WTC11 (cell line): ENCODE measurements around the gene SMCO2. TPM values are rescaled to one million over a fixed set of nuclear protein-coding genes. Genes with fewer than 3 reads are reported as not detected.

Source experiments
- ATAC-seq: fragments of 200-7000 bp; cut with Tn5 transposase; 2 replicates; pipeline ENCODE4 v1.10.0; 2021; ENCODE audit warnings: mild to moderate bottlenecking, moderate library complexity
- CTCF ChIA-PET: fragments of 300-600 bp; sonication (Branson Sonifier 250); formaldehyde crosslinking; loops from one replicate; lab custom pipeline; 2021; ENCODE audit warnings: antibody characterized with exemption; lab: Charles Lee
- POLR2A ChIA-PET: fragments of 350-600 bp; sonication (Branson Sonifier 250); formaldehyde crosslinking; loops from one replicate; lab custom pipeline; 2021; ENCODE audit warnings: antibody characterized with exemption; lab: Charles Lee
- DNase-seq: peaks from one replicate; pipeline ENCODE4 v3.0.0; 2021; ENCODE audit warnings: low spot score
- H3K27ac Mint-ChIP-seq: 2 replicates; pipeline ENCODE4 v1.8.0; 2021; ENCODE audit warnings: mixed read lengths
- H3K27me3 Mint-ChIP-seq: 2 replicates; pipeline ENCODE4 v1.8.0; 2021; ENCODE audit warnings: low read depth, mild to moderate bottlenecking, moderate library complexity, mixed read lengths
- H3K36me3 Mint-ChIP-seq: 2 replicates; pipeline ENCODE4 v1.8.0; 2021; ENCODE audit warnings: mixed read lengths
- H3K4me1 Mint-ChIP-seq: 2 replicates; pipeline ENCODE4 v1.8.0; 2022; ENCODE audit warnings: mixed read lengths
- H3K4me3 Mint-ChIP-seq: 2 replicates; pipeline ENCODE4 v1.8.0; 2021; ENCODE audit warnings: mild to moderate bottlenecking, moderate library complexity, mixed read lengths
- H3K9me3 Mint-ChIP-seq: 2 replicates; pipeline ENCODE4 v1.8.0; 2021; ENCODE audit warnings: mixed read lengths
- CREM ChIP-seq: sonication (generic); formaldehyde crosslinking; IDR thresholded peaks from 2 replicates; pipeline ENCODE4 v1.8.1; 2022; ENCODE audit warnings: mild to moderate bottlenecking, missing genetic modification reagents, moderate library complexity
- ELF4 ChIP-seq: sonication (generic); formaldehyde crosslinking; IDR thresholded peaks from 2 replicates; pipeline ENCODE4 v1.8.1; 2022; ENCODE audit warnings: low read depth, mild to moderate bottlenecking, moderate library complexity, missing genetic modification reagents
- ETV6 ChIP-seq: sonication (generic); formaldehyde crosslinking; IDR thresholded peaks from 2 replicates; pipeline ENCODE4 v1.8.1; 2022; ENCODE audit warnings: mild to moderate bottlenecking, missing genetic modification reagents
- KAT7 ChIP-seq: sonication (generic); formaldehyde crosslinking; IDR thresholded peaks from 2 replicates; pipeline ENCODE4 v1.8.1; 2023; ENCODE audit warnings: missing genetic modification reagents, mild to moderate bottlenecking, borderline replicate concordance
- NFATC4 ChIP-seq: fragments of 250-450 bp; sonication (Bioruptor Pico); IDR thresholded peaks from 2 replicates; pipeline ENCODE4 v1.9.0; 2021; ENCODE audit warnings: mild to moderate bottlenecking
- SP1 ChIP-seq: sonication (generic); formaldehyde crosslinking; conservative IDR thresholded peaks from 2 replicates; pipeline ENCODE4 v1.8.1; 2022; ENCODE audit warnings: missing genetic modification reagents
- TEAD1 ChIP-seq: sonication (generic); formaldehyde crosslinking; IDR thresholded peaks from 2 replicates; pipeline ENCODE4 v1.8.0; 2022; ENCODE audit warnings: mild to moderate bottlenecking, missing genetic modification reagents
- TP53 ChIP-seq: sonication (generic); formaldehyde crosslinking; IDR thresholded peaks from 2 replicates; pipeline ENCODE4 v1.8.1; 2023; ENCODE audit warnings: mild to moderate bottlenecking, missing genetic modification reagents
- ZBTB21 ChIP-seq: sonication (generic); formaldehyde crosslinking; IDR thresholded peaks from 2 replicates; pipeline ENCODE4 v1.8.1; 2023; ENCODE audit warnings: mild to moderate bottlenecking, missing genetic modification reagents, borderline replicate concordance
- ZNF138 ChIP-seq: sonication (generic); formaldehyde crosslinking; conservative IDR thresholded peaks from 2 replicates; pipeline ENCODE4 v1.8.1; 2022; ENCODE audit warnings: mild to moderate bottlenecking, moderate library complexity, missing genetic modification reagents
- ZNF263 ChIP-seq: sonication (generic); formaldehyde crosslinking; IDR thresholded peaks from 2 replicates; pipeline ENCODE4 v1.8.1; 2022; ENCODE audit warnings: low read depth, mild to moderate bottlenecking, moderate library complexity, missing genetic modification reagents
- ZNF396 ChIP-seq: fragments of 250-450 bp; sonication (Bioruptor Pico); IDR thresholded peaks from 2 replicates; pipeline ENCODE4 v1.8.0; 2021; ENCODE audit warnings: mild to moderate bottlenecking, moderate library complexity, borderline replicate concordance
- total RNA-seq: library from RNA; stranded (reverse); gene quantifications from 3 replicates; pipeline ENCODE4 v1.2.3, GENCODE V29; 2021
- TF ChIP-seq, protein P1 (sequence below): fragments of 250-450 bp; sonication (Bioruptor Pico); conservative IDR thresholded peaks from 2 replicates; pipeline ENCODE4 v1.9.0; 2021; ENCODE audit warnings: mild to moderate bottlenecking
- TF ChIP-seq, protein P2 (sequence below): sonication (generic); formaldehyde crosslinking; IDR thresholded peaks from 2 replicates; pipeline ENCODE4 v1.8.1; 2023; ENCODE audit warnings: mild to moderate bottlenecking, missing genetic modification reagents, moderate library complexity
- TF ChIP-seq, protein P3 (sequence below): sonication (generic); formaldehyde crosslinking; IDR thresholded peaks from 2 replicates; pipeline ENCODE4 v1.8.1; 2022; ENCODE audit warnings: missing genetic modification reagents, borderline replicate concordance
- TF ChIP-seq, protein P4 (sequence below): fragments of 250-450 bp; sonication (Bioruptor Pico); IDR thresholded peaks from 2 replicates; pipeline ENCODE4 v1.9.0; 2021; ENCODE audit warnings: mild to moderate bottlenecking
- TF ChIP-seq, protein P5 (sequence below): fragments of 200-600 bp; IDR thresholded peaks from 2 replicates; pipeline ENCODE4 v1.8.0; 2022; ENCODE audit warnings: antibody characterized with exemption
- TF ChIP-seq, protein P6 (sequence below): sonication (generic); formaldehyde crosslinking; IDR thresholded peaks from 2 replicates; pipeline ENCODE4 v1.8.1; 2022; ENCODE audit warnings: low read depth, mild to moderate bottlenecking, moderate library complexity, missing genetic modification reagents, borderline replicate concordance
- TF ChIP-seq, protein P7 (sequence below): sonication (generic); formaldehyde crosslinking; IDR thresholded peaks from 2 replicates; pipeline ENCODE4 v1.8.1; 2022; ENCODE audit warnings: low read depth, missing genetic modification reagents, borderline replicate concordance

Gene SMCO2
- total RNA-seq, 1 experiment from 2014 or later = 0.52 TPM

DNA sequence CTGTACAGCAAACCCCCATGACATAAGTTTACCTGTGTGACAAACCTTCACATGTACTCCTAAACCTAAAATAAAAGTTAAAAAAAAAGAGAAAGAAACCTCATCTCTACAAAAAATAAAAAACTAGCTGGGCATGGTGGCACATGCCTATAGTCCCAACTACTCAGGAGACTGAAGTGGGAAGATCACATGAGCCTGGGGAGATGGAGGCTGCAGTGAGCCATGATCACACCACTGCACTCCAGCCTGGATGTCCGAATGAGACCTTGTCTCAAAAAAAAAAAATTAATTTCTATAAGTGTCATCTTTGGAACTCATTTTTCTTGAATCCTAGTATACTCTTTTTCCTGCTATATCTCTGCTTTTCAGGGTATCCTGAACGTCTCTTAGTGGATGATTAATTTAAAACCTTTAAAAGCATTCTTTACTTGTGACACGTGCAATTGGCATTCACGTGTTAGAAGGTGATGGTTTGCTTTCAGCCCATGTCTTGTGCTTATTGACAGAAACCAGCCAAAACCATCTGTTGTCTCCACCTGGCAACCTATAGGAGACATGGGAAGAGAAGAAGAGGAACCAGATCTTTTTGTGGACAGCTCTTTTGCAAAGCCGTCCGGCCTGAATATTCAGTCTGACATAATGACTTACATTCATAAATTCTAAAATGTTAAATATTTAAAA is 46.9 kb downstream of the SMCO2 start:
- H3K27me3 Mint-ChIP-seq = peaks cover 5% of the 10 kb centered on the region; the same call in 1 of the 2 replicates

More for the DNA sequence above, 46.9 kb downstream of the SMCO2 start:
- Mint-ChIP-seq H3K36me3 (no peaks in the 10 kb centered on the region), H3K9me3 (peaks cover 7% of the 10 kb centered on the region; the same call in 1 of the 2 replicates), H3K4me3 (no peak overlapping the region), H3K27ac (no peak overlapping the region), H3K4me1 (no peaks in the 10 kb centered on the region)
- TF ChIP-seq ELF4 (CRISPR knock-in tag) (no peak), ZNF396 (CRISPR knock-in tag) (no peak), ETV6 (CRISPR knock-in tag) (no peak), KAT7 (CRISPR knock-in tag) (no peak), TEAD1 (CRISPR knock-in tag) (no peak), ZNF263 (CRISPR knock-in tag) (no peak), SP1 (CRISPR knock-in tag) (no peak), ZBTB21 (no peak), NFATC4 (no peak), TP53 (CRISPR knock-in tag) (no peak), CREM (no peak), ZNF138 (CRISPR knock-in tag) (no peak)
- TF ChIP-seq, protein P1, sequence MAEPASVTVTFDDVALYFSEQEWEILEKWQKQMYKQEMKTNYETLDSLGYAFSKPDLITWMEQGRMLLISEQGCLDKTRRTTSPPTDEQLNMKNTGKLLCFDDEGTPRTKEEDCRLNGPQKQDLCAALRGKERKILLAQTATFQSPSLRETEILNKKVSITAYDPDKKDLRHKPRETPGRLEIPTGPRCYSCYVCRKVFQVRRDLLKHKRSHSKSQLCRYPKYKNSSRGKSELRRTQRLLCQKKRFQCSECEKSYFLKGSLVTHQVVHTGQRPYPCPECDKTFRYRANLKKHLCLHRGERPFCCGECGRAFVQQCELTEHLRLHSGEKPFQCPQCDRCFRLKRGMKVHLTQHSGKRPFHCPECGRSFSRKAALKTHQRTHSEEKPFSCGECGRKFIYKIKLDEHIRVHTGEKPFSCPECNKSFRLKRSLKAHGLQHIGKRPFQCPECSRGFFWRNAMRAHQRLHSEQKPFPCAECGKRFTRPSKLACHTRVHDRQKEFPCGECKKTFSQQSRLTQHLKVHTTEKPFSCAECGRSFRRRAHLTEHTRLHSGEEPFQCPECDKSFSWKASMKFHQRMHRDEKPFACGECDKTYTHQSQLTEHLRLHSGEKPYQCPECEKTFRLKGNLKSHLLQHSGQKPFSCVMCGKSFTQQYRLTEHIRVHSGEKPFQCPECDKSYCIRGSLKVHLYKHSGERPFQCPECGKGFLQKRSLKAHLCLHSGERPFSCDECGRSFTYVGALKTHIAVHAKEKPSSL (CRISPR knock-in tag) = no peak
- TF ChIP-seq, protein P2, sequence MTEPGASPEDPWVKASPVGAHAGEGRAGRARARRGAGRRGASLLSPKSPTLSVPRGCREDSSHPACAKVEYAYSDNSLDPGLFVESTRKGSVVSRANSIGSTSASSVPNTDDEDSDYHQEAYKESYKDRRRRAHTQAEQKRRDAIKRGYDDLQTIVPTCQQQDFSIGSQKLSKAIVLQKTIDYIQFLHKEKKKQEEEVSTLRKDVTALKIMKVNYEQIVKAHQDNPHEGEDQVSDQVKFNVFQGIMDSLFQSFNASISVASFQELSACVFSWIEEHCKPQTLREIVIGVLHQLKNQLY (CRISPR knock-in tag) = no peak
- TF ChIP-seq, protein P3, sequence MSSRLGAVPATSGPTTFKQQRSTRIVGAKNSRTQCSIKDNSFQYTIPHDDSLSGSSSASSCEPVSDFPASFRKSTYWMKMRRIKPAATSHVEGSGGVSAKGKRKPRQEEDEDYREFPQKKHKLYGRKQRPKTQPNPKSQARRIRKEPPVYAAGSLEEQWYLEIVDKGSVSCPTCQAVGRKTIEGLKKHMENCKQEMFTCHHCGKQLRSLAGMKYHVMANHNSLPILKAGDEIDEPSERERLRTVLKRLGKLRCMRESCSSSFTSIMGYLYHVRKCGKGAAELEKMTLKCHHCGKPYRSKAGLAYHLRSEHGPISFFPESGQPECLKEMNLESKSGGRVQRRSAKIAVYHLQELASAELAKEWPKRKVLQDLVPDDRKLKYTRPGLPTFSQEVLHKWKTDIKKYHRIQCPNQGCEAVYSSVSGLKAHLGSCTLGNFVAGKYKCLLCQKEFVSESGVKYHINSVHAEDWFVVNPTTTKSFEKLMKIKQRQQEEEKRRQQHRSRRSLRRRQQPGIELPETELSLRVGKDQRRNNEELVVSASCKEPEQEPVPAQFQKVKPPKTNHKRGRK (CRISPR knock-in tag) = no peak
- TF ChIP-seq, protein P4, sequence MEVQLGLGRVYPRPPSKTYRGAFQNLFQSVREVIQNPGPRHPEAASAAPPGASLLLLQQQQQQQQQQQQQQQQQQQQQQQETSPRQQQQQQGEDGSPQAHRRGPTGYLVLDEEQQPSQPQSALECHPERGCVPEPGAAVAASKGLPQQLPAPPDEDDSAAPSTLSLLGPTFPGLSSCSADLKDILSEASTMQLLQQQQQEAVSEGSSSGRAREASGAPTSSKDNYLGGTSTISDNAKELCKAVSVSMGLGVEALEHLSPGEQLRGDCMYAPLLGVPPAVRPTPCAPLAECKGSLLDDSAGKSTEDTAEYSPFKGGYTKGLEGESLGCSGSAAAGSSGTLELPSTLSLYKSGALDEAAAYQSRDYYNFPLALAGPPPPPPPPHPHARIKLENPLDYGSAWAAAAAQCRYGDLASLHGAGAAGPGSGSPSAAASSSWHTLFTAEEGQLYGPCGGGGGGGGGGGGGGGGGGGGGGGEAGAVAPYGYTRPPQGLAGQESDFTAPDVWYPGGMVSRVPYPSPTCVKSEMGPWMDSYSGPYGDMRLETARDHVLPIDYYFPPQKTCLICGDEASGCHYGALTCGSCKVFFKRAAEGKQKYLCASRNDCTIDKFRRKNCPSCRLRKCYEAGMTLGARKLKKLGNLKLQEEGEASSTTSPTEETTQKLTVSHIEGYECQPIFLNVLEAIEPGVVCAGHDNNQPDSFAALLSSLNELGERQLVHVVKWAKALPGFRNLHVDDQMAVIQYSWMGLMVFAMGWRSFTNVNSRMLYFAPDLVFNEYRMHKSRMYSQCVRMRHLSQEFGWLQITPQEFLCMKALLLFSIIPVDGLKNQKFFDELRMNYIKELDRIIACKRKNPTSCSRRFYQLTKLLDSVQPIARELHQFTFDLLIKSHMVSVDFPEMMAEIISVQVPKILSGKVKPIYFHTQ (CRISPR knock-in tag) = no peak
- TF ChIP-seq, protein P5, sequence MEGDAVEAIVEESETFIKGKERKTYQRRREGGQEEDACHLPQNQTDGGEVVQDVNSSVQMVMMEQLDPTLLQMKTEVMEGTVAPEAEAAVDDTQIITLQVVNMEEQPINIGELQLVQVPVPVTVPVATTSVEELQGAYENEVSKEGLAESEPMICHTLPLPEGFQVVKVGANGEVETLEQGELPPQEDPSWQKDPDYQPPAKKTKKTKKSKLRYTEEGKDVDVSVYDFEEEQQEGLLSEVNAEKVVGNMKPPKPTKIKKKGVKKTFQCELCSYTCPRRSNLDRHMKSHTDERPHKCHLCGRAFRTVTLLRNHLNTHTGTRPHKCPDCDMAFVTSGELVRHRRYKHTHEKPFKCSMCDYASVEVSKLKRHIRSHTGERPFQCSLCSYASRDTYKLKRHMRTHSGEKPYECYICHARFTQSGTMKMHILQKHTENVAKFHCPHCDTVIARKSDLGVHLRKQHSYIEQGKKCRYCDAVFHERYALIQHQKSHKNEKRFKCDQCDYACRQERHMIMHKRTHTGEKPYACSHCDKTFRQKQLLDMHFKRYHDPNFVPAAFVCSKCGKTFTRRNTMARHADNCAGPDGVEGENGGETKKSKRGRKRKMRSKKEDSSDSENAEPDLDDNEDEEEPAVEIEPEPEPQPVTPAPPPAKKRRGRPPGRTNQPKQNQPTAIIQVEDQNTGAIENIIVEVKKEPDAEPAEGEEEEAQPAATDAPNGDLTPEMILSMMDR = no peak
- TF ChIP-seq, protein P6, sequence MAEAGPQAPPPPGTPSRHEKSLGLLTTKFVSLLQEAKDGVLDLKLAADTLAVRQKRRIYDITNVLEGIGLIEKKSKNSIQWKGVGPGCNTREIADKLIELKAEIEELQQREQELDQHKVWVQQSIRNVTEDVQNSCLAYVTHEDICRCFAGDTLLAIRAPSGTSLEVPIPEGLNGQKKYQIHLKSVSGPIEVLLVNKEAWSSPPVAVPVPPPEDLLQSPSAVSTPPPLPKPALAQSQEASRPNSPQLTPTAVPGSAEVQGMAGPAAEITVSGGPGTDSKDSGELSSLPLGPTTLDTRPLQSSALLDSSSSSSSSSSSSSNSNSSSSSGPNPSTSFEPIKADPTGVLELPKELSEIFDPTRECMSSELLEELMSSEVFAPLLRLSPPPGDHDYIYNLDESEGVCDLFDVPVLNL (CRISPR knock-in tag) = no peak
- TF ChIP-seq, protein P7, sequence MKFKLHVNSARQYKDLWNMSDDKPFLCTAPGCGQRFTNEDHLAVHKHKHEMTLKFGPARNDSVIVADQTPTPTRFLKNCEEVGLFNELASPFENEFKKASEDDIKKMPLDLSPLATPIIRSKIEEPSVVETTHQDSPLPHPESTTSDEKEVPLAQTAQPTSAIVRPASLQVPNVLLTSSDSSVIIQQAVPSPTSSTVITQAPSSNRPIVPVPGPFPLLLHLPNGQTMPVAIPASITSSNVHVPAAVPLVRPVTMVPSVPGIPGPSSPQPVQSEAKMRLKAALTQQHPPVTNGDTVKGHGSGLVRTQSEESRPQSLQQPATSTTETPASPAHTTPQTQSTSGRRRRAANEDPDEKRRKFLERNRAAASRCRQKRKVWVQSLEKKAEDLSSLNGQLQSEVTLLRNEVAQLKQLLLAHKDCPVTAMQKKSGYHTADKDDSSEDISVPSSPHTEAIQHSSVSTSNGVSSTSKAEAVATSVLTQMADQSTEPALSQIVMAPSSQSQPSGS (CRISPR knock-in tag) = no peak
- CTCF ChIA-PET = no interaction called here
- POLR2A ChIA-PET = no interaction called here
- DNase-seq (no peak), ATAC-seq (no peak)
